Hepatocyte (in vitro differentiated cells): Measurements from ENCODE around the gene DNAH17.

ENCODE experiments used
- CTCF ChIP-seq: fragments of 200-600 bp; sonication (generic); IDR thresholded peaks from 2 replicates; pipeline ENCODE4 v1.5.1; 2016; ENCODE audit warnings: antibody characterized with exemption, mild to moderate bottlenecking; ENCODE audit not compliant: poor library complexity
- EZH2 ChIP-seq: fragments of 200-600 bp; sonication (generic); IDR thresholded peaks from 2 replicates; pipeline ENCODE4 v1.6.1; 2016; ENCODE audit warnings: antibody characterized with exemption, mild to moderate bottlenecking, borderline replicate concordance
- EZH2phosphoT487 ChIP-seq: fragments of 200-600 bp; sonication (generic); IDR thresholded peaks from one replicate; pipeline ENCODE4 v1.6.1; 2018; ENCODE audit warnings: antibody characterized with exemption, mild to moderate bottlenecking, low read depth, moderate library complexity; ENCODE audit not compliant: unreplicated experiment, severe bottlenecking

DNA sequence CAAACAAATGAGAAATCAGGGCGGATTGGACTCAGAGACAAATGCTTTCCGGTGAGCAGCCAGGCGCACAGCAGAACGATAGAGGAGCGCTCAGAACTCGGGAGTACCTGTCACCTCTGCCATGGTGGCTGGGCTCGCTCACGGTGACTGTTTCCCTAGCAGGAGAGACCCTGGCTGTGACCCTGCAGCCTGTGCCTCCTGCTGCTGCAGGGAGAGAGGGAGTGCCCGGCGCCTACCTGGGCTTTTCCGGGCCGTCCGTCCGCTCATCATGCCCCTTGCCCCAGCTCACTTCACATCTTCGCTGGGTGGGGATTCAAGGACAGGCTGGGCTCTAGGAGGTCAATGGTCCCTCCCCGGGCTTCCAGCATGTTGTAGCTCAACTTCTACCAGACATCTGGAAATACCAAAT is 14.1 kb upstream of the DNAH17 start:
- no peak for TF ChIP-seq CTCF
- TF ChIP-seq EZH2phosphoT487: no peak
- no peak for TF ChIP-seq EZH2
